Measurements from ENCODE around the gene MICAL3.

- TF ChIP-seq POLR2AphosphoS5 (IDR thresholded peaks at IDR 0.05; ENCODE audit: low read depth, low read length) (no peak), TAF1 (IDR thresholded peaks at IDR 0.05; ENCODE audit: borderline replicate concordance, insufficient read depth, low read length) (no peak), SIN3A (IDR thresholded peaks at IDR 0.05; ENCODE audit: borderline replicate concordance, insufficient read depth, low read length) (no peak), REST (IDR thresholded peaks at IDR 0.05; ENCODE audit: insufficient read depth in 1 of 2, low read depth in 2 of 2, low read length in 2 of 2) (no peak)
These were observed 777 bp upstream of the MICAL3 start for GRCh38 chr22:18024956-18025720.

All from PFSK-1 (cell line).